Loucy (cell line): ENCODE data around the gene CEMIP2.

Experiments
- H2AFZ ChIP-seq: fragments of 200-600 bp; sonication (generic); 2 replicates; pipeline ENCODE4 v1.6.0; 2016; ENCODE audit warnings: antibody characterized with exemption, mild to moderate bottlenecking, low read length, moderate library complexity
- H3F3A ChIP-seq: fragments of 200-600 bp; 2 replicates; pipeline ENCODE4 v1.6.0; 2016; ENCODE audit warnings: antibody characterized with exemption, low read depth, mild to moderate bottlenecking
- H3K27me3 ChIP-seq: fragments of 200-600 bp; sonication (generic); 2 replicates; pipeline ENCODE4 v1.6.1; 2014; ENCODE audit warnings: low read length, mild to moderate bottlenecking; ENCODE audit not compliant: insufficient read depth, poor library complexity, severe bottlenecking
- H3K36me3 ChIP-seq: fragments of 200-600 bp; sonication (generic); 2 replicates; pipeline ENCODE4 v1.6.1; 2016; ENCODE audit warnings: low read length; ENCODE audit not compliant: insufficient read depth
- H3K4me1 ChIP-seq: fragments of 200-600 bp; sonication (generic); 2 replicates; pipeline ENCODE4 v1.5.1; 2014; ENCODE audit warnings: low read length, mild to moderate bottlenecking; ENCODE audit not compliant: insufficient read depth, poor library complexity, severe bottlenecking
- H3K4me2 ChIP-seq: fragments of 200-600 bp; sonication (generic); 2 replicates; pipeline ENCODE4 v1.6.0; 2014; ENCODE audit warnings: antibody characterized with exemption, low read length, low read depth, mild to moderate bottlenecking; ENCODE audit not compliant: poor library complexity, severe bottlenecking
- H3K4me3 ChIP-seq: fragments of 200-600 bp; sonication (generic); 2 replicates; pipeline ENCODE4 v1.5.1; 2014; ENCODE audit warnings: low read length, mild to moderate bottlenecking, mixed read lengths; ENCODE audit not compliant: poor library complexity, severe bottlenecking
- H3K79me2 ChIP-seq: fragments of 200-600 bp; sonication (generic); 2 replicates; pipeline ENCODE4 v1.6.1; 2014; ENCODE audit warnings: low read length; ENCODE audit not compliant: insufficient read depth
- H3K9ac ChIP-seq: fragments of 200-600 bp; sonication (generic); 2 replicates; pipeline ENCODE4 v1.6.0; 2014; ENCODE audit warnings: mild to moderate bottlenecking, low read depth, low read length, moderate library complexity; ENCODE audit not compliant: poor library complexity, severe bottlenecking
- H3K9me2 ChIP-seq: fragments of 200-600 bp; sonication (generic); replicated peaks from 2 replicates; pipeline ENCODE4 v1.6.1; 2016; ENCODE audit warnings: low read depth, low read length, mixed read lengths
- H3K9me3 ChIP-seq: fragments of 200-600 bp; sonication (generic); 2 replicates; pipeline ENCODE4 v1.6.1; 2014; ENCODE audit warnings: mild to moderate bottlenecking, antibody characterized with exemption, low read length, low read depth; ENCODE audit not compliant: insufficient read depth
- H4K20me1 ChIP-seq: fragments of 200-600 bp; sonication (generic); 2 replicates; pipeline ENCODE4 v1.6.0; 2014; ENCODE audit warnings: antibody characterized with exemption, low read length, mild to moderate bottlenecking; ENCODE audit not compliant: insufficient read depth, poor library complexity, severe bottlenecking
- EZH2phosphoT487 ChIP-seq: fragments of 200-600 bp; IDR thresholded peaks from 2 replicates; pipeline ENCODE4 v1.6.1; 2018; ENCODE audit warnings: antibody characterized with exemption, mild to moderate bottlenecking, moderate library complexity, borderline replicate concordance
- TF ChIP-seq, protein P1 (sequence below): fragments of 200-600 bp; sonication (generic); conservative IDR thresholded peaks from 2 replicates; pipeline ENCODE4 v1.5.1; 2014; ENCODE audit warnings: mild to moderate bottlenecking, antibody characterized with exemption, low read length

CEMIP2 gene

DNA sequence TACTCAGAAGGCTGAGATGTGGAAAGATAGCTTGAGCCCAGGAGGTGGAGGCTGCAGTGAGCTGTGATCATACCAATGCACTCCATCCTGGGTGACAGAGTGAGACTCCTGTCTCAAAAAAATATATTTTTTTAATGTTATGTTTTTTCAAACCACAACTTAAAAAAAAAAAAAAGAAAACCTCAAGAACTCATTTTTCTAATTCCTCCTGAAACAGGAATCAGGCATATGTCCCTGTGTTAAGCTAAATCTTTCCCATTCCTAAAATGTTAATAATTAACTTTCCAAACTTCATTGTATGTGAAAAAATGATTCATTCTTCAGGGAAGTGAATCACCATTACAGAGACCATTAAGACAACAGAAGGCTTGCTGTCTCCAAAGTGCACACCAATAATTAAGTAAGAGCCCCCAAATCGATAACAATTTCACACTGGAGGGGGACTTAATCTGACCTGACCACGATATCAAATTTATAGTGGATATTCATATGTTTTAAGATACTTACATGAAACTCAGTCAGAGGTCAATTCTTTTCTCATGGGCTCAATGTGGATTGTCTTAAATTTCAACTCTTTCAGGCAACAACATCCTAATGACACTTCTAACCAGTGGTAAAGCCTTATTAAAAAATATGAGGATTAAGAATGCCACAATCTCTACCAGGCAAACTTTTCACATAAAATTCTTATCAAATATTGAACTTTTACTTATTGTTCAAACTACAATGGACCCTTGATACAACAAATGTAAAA is 5.2 kb downstream of the CEMIP2 start:
- H3K4me3 ChIP-seq: peak overlapping the region; percentile 52
- peak overlapping the region; percentile 85 for H3K4me2 ChIP-seq
- no peak overlapping the region for H3K9ac ChIP-seq
- H2AFZ ChIP-seq: no peak overlapping the region
- H3K36me3 ChIP-seq: no peaks in the 10 kb centered on the region
- H3K9me3 ChIP-seq: no peaks in the 10 kb centered on the region
- H3K27me3 ChIP-seq: no peaks in the 10 kb centered on the region
- no peak for TF ChIP-seq EZH2phosphoT487
- TF ChIP-seq, protein P1, sequence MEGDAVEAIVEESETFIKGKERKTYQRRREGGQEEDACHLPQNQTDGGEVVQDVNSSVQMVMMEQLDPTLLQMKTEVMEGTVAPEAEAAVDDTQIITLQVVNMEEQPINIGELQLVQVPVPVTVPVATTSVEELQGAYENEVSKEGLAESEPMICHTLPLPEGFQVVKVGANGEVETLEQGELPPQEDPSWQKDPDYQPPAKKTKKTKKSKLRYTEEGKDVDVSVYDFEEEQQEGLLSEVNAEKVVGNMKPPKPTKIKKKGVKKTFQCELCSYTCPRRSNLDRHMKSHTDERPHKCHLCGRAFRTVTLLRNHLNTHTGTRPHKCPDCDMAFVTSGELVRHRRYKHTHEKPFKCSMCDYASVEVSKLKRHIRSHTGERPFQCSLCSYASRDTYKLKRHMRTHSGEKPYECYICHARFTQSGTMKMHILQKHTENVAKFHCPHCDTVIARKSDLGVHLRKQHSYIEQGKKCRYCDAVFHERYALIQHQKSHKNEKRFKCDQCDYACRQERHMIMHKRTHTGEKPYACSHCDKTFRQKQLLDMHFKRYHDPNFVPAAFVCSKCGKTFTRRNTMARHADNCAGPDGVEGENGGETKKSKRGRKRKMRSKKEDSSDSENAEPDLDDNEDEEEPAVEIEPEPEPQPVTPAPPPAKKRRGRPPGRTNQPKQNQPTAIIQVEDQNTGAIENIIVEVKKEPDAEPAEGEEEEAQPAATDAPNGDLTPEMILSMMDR: no peak
- H4K20me1 ChIP-seq: peaks cover 13% of the 10 kb centered on the region
- H3F3A ChIP-seq: no peaks in the 10 kb centered on the region
- H3K79me2 ChIP-seq: peaks cover 93% of the 10 kb centered on the region
- H3K4me1 ChIP-seq: peaks cover 66% of the 10 kb centered on the region
- no peaks in the 10 kb centered on the region for H3K9me2 ChIP-seq

DNA sequence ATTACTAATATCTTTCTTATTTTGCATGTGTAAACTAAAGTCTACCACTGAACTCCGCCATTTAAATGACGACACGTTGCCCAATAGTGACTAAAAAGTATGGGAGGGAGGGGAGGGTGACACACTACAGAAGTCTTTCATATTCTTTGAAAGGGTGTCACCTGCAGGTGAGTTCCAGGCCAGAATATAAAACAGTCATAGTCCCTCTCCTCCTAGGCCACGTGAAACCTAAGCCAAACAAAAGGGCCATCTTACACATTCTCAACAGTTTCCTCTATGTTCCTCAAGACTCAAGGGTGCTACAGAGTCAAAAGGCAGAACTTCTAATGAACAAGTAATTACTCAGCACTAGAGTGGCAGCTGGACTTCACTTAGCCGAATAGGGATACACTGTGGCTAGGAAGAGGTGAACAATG is 6.4 kb downstream of the CEMIP2 start:
- Histone ChIP-seq H2AFZ (no peak overlapping the region), H3K9me3 (no peaks in the 10 kb centered on the region), H3K4me2 (peak overlapping the region; percentile 22), H3K27me3 (no peaks in the 10 kb centered on the region), H3K79me2 (peaks cover 93% of the 10 kb centered on the region), H3K36me3 (no peaks in the 10 kb centered on the region), H3K9ac (no peak overlapping the region), H3F3A (no peaks in the 10 kb centered on the region), H3K9me2 (no peaks in the 10 kb centered on the region), H3K4me1 (peaks cover 64% of the 10 kb centered on the region), H4K20me1 (peaks cover 7% of the 10 kb centered on the region), H3K4me3 (no peak overlapping the region)
- TF ChIP-seq, protein P1: no peak
- no peak for TF ChIP-seq EZH2phosphoT487

DNA sequence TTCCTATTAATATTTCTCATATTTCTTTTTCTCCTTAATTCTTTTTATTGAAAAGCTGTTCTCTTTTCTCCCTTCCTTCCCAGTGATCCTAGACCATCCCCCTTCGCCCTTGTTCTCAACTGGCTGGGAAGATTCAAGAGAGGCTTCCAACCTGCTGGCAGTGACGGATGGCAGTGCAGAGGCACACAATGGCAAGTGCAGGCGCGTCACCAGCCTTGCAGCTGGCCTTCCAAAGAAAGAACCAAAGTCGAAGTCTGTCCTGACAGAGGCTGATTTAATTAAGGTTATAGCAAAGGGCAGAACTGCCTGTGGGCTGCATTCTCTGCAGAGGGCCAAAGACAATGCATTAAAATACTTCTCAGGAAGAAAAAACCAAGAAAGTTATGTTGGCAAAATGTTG is 7.4 kb downstream of the CEMIP2 start:
- Histone ChIP-seq H3K4me2 (peak overlapping the region; percentile 35), H3K9me3 (no peaks in the 10 kb centered on the region), H3K9ac (peak overlapping the region; percentile 11), H4K20me1 (peaks cover 9% of the 10 kb centered on the region), H3K9me2 (no peaks in the 10 kb centered on the region), H3K36me3 (no peaks in the 10 kb centered on the region), H3F3A (no peaks in the 10 kb centered on the region), H3K79me2 (peaks cover 85% of the 10 kb centered on the region), H3K4me3 (no peak overlapping the region), H3K27me3 (no peaks in the 10 kb centered on the region), H3K4me1 (peaks cover 62% of the 10 kb centered on the region), H2AFZ (no peak overlapping the region)
- TF ChIP-seq, protein P1: no peak
- TF ChIP-seq EZH2phosphoT487: no peak
